Activated T-cell treated with anti-CD3 and anti-CD28 coated beads, Interleukin-2, amount 50 U/mL, for 4 hours (primary cell): Measurements from ENCODE around the gene ASCL5. TPM values are rescaled to one million over a fixed set of nuclear protein-coding genes. Genes with fewer than 3 reads are reported as not detected.

ENCODE experiments used
- ATAC-seq, 2 donors: fragments of 200-7000 bp; cut with Tn5 transposase; one replicate each; pipeline ENCODE4 v1.10.0; 2021
- DNase-seq: peaks from one replicate; pipeline ENCODE4 v3.0.0-alpha.2; 2020
- H3K27me3 Mint-ChIP-seq: one replicate; pipeline ENCODE4 v1.8.0; 2021; ENCODE audit warnings: low read depth, mixed read lengths
- H3K36me3 Mint-ChIP-seq: one replicate; pipeline ENCODE4 v1.8.0; 2022; ENCODE audit warnings: mixed read lengths; ENCODE audit not compliant: insufficient read depth
- H3K4me1 Mint-ChIP-seq: one replicate; pipeline ENCODE4 v1.8.0; 2021; ENCODE audit warnings: low read depth, mixed read lengths
- H3K4me3 Mint-ChIP-seq: one replicate; pipeline ENCODE4 v1.8.0; 2021; ENCODE audit warnings: mild to moderate bottlenecking, moderate library complexity, mixed read lengths
- H3K9me3 Mint-ChIP-seq: one replicate; pipeline ENCODE4 v1.8.0; 2021; ENCODE audit warnings: mixed read lengths
- total RNA-seq, 3 donors: library from RNA; stranded (reverse); gene quantifications; one replicate each; pipeline ENCODE4 v1.2.1, GENCODE V29; 2021

ASCL5 gene
- total RNA-seq, 3 donors from 2014 or later: not detected

- peak; percentile 90 for ATAC-seq
- H3K9me3 Mint-ChIP-seq: no peaks in the 10 kb centered on the region
- H3K4me1 Mint-ChIP-seq: peaks cover 9% of the 10 kb centered on the region
- H3K36me3 Mint-ChIP-seq: no peaks in the 10 kb centered on the region
- peak overlapping the region; percentile 87 for H3K4me3 Mint-ChIP-seq
- peak; percentile 60 for DNase-seq
- no peaks in the 10 kb centered on the region for H3K27me3 Mint-ChIP-seq
Measured at GRCh38 chr1:201114245-201115131, 12.5 kb downstream of the ASCL5 start.

- no peaks in the 10 kb centered on the region for H3K9me3 Mint-ChIP-seq
- DNase-seq (no peak), ATAC-seq (no peak)
- no peaks in the 10 kb centered on the region for H3K27me3 Mint-ChIP-seq
- H3K4me3 Mint-ChIP-seq: peak overlapping the region; percentile 87
- no peaks in the 10 kb centered on the region for H3K36me3 Mint-ChIP-seq
- H3K4me1 Mint-ChIP-seq: peaks cover 8% of the 10 kb centered on the region
Measured at GRCh38 chr1:201113451-201114244, 13.3 kb downstream of the ASCL5 start.

GRCh38 chr1:201112926-201113325 is 14.1 kb downstream of the ASCL5 start:
- Mint-ChIP-seq H3K4me1 (peaks cover 8% of the 10 kb centered on the region), H3K4me3 (no peak overlapping the region), H3K36me3 (no peaks in the 10 kb centered on the region), H3K9me3 (no peaks in the 10 kb centered on the region), H3K27me3 (no peaks in the 10 kb centered on the region)
- ATAC-seq: no peak
- no peak for DNase-seq

- Mint-ChIP-seq H3K27me3 (no peaks in the 10 kb centered on the region), H3K36me3 (no peaks in the 10 kb centered on the region), H3K4me1 (peaks cover 8% of the 10 kb centered on the region), H3K4me3 (no peak within 1 kb of the TSS), H3K9me3 (no peaks in the 10 kb centered on the region)
- ATAC-seq (no peak), DNase-seq (no peak)
Measured at GRCh38 chr1:201112173-201112731, 14.7 kb downstream of the ASCL5 start, which contains the start of gene CACNA1S. Gene CACNA1S (minus strand): TSS chr1:201112426. CDS start chr1:201112339, 87 bp downstream.

- Mint-ChIP-seq H3K4me1 (peaks cover 8% of the 10 kb centered on the region), H3K9me3 (no peaks in the 10 kb centered on the region), H3K27me3 (no peaks in the 10 kb centered on the region), H3K4me3 (no peak overlapping the region), H3K36me3 (no peaks in the 10 kb centered on the region)
- DNase-seq: no peak
- no peak for ATAC-seq
Measured at GRCh38 chr1:201111672-201112071, 15.3 kb downstream of the ASCL5 start.

- H3K27me3 Mint-ChIP-seq: no peaks in the 10 kb centered on the region
- no peak overlapping the region for H3K4me3 Mint-ChIP-seq
- DNase-seq: no peak
- ATAC-seq: no peak
- H3K4me1 Mint-ChIP-seq: peaks cover 8% of the 10 kb centered on the region
- H3K9me3 Mint-ChIP-seq: no peaks in the 10 kb centered on the region
- H3K36me3 Mint-ChIP-seq: no peaks in the 10 kb centered on the region
Measured at GRCh38 chr1:201111156-201111555, 15.8 kb downstream of the ASCL5 start.

- Mint-ChIP-seq H3K27me3 (no peaks in the 10 kb centered on the region), H3K4me3 (no peak overlapping the region), H3K36me3 (no peaks in the 10 kb centered on the region), H3K9me3 (no peaks in the 10 kb centered on the region), H3K4me1 (peaks cover 5% of the 10 kb centered on the region)
- DNase-seq (no peak), ATAC-seq (no peak)
Measured at GRCh38 chr1:201110616-201111015, 16.4 kb downstream of the ASCL5 start.

GRCh38 chr1:201110138-201110537 is 16.8 kb downstream of the ASCL5 start:
- Mint-ChIP-seq H3K9me3 (no peaks in the 10 kb centered on the region), H3K4me3 (no peak overlapping the region), H3K4me1 (peaks cover 5% of the 10 kb centered on the region), H3K27me3 (no peaks in the 10 kb centered on the region), H3K36me3 (no peaks in the 10 kb centered on the region)
- DNase-seq (no peak), ATAC-seq (no peak)

- DNase-seq (no peak), ATAC-seq (no peak)
- no peaks in the 10 kb centered on the region for H3K9me3 Mint-ChIP-seq
- H3K4me3 Mint-ChIP-seq: no peak overlapping the region
- no peaks in the 10 kb centered on the region for H3K36me3 Mint-ChIP-seq
- peaks cover 2% of the 10 kb centered on the region for H3K4me1 Mint-ChIP-seq
- no peaks in the 10 kb centered on the region for H3K27me3 Mint-ChIP-seq
Measured at GRCh38 chr1:201109651-201110050, 17.3 kb downstream of the ASCL5 start.

GRCh38 chr1:201108614-201109013 is 18.4 kb downstream of the ASCL5 start:
- DNase-seq: no peak
- no peak for ATAC-seq
- no peaks in the 10 kb centered on the region for H3K4me1 Mint-ChIP-seq
- H3K27me3 Mint-ChIP-seq: no peaks in the 10 kb centered on the region
- H3K4me3 Mint-ChIP-seq: no peak overlapping the region
- no peaks in the 10 kb centered on the region for H3K36me3 Mint-ChIP-seq
- H3K9me3 Mint-ChIP-seq: no peaks in the 10 kb centered on the region

- no peak for DNase-seq
- Mint-ChIP-seq H3K27me3 (no peaks in the 10 kb centered on the region), H3K4me1 (no peaks in the 10 kb centered on the region), H3K9me3 (no peaks in the 10 kb centered on the region), H3K4me3 (no peak overlapping the region), H3K36me3 (no peaks in the 10 kb centered on the region)
- ATAC-seq: no peak
Measured at GRCh38 chr1:201105688-201106087, 21.3 kb downstream of the ASCL5 start.

GRCh38 chr1:201104141-201104540 is 22.8 kb downstream of the ASCL5 start:
- Mint-ChIP-seq H3K36me3 (no peaks in the 10 kb centered on the region), H3K9me3 (no peaks in the 10 kb centered on the region), H3K27me3 (no peaks in the 10 kb centered on the region), H3K4me1 (no peaks in the 10 kb centered on the region), H3K4me3 (no peak overlapping the region)
- ATAC-seq: no peak
- no peak for DNase-seq

GRCh38 chr1:201103666-201104065 is 23.3 kb downstream of the ASCL5 start:
- Mint-ChIP-seq H3K4me1 (no peaks in the 10 kb centered on the region), H3K4me3 (no peak overlapping the region), H3K9me3 (no peaks in the 10 kb centered on the region), H3K36me3 (no peaks in the 10 kb centered on the region), H3K27me3 (no peaks in the 10 kb centered on the region)
- no peak for ATAC-seq
- no peak for DNase-seq

- Mint-ChIP-seq H3K9me3 (no peaks in the 10 kb centered on the region), H3K36me3 (no peaks in the 10 kb centered on the region), H3K27me3 (peaks cover 4% of the 10 kb centered on the region), H3K4me1 (no peaks in the 10 kb centered on the region), H3K4me3 (no peak overlapping the region)
- DNase-seq (no peak), ATAC-seq (no peak)
Measured at GRCh38 chr1:201100169-201100930, 26.6 kb downstream of the ASCL5 start.
